MM.1S (cell line): ENCODE measurements around the gene ADAMTSL1.

ENCODE experiments used
- EZH2 ChIP-seq: fragments of 300-600 bp; sonication (generic); optimal IDR thresholded peaks from 2 replicates; pipeline ENCODE3; 2017; ENCODE audit warnings: low read depth, mild to moderate bottlenecking, antibody characterized with exemption, low read length, mixed read lengths
- TF ChIP-seq, protein P1 (sequence below): fragments of 300-600 bp; sonication (generic); IDR thresholded peaks from 2 replicates; pipeline ENCODE4 v1.5.1; 2016; ENCODE audit warnings: antibody characterized with exemption, low read length, mixed read lengths

DNA sequence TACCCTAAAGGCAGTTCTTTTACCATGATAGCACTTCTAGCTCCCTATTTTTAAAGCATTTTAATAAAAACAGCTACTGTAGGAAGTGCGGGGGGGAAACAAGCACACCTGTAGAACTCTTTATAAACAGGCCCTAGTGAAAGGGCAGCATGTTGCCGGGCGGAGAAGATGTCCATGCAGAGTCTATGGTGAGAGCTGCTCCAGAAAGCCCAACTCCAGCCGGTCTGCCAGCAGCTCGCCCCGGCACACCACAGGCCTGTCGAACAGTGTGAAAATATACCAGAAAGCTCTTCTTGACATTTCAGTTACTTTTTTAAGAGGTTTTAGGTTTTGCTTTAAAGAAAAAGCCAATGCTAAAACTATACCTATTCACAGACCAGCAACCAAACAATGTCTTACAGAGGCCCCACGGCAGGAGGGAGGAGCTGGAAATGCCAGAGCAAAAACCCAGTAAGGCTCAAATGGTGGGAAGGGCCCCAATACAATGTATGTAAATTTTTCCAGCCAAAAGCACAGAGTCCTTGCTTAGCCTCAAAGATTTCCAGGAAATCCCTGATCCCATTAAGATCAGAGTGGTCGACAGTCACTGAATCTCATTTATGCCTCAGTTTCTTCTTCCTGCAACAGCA lies 437.9 kb downstream of the ADAMTSL1 start:
- TF ChIP-seq, protein P1, sequence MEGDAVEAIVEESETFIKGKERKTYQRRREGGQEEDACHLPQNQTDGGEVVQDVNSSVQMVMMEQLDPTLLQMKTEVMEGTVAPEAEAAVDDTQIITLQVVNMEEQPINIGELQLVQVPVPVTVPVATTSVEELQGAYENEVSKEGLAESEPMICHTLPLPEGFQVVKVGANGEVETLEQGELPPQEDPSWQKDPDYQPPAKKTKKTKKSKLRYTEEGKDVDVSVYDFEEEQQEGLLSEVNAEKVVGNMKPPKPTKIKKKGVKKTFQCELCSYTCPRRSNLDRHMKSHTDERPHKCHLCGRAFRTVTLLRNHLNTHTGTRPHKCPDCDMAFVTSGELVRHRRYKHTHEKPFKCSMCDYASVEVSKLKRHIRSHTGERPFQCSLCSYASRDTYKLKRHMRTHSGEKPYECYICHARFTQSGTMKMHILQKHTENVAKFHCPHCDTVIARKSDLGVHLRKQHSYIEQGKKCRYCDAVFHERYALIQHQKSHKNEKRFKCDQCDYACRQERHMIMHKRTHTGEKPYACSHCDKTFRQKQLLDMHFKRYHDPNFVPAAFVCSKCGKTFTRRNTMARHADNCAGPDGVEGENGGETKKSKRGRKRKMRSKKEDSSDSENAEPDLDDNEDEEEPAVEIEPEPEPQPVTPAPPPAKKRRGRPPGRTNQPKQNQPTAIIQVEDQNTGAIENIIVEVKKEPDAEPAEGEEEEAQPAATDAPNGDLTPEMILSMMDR = no peak
- no peak for TF ChIP-seq EZH2
